IMR-90 (cell line): ENCODE results near the gene ABHD2.

Experiments
- BHLHE40 ChIP-seq: fragments of 150-350 bp; IDR thresholded peaks from 2 replicates; pipeline ENCODE4 v1.6.1; 2016; ENCODE audit warnings: mild to moderate bottlenecking, low read depth, low read length
- CEBPB ChIP-seq: IDR thresholded peaks from 2 replicates; pipeline ENCODE4 v1.6.1; 2012; ENCODE audit warnings: low read depth, low read length, improper control_type of control experiment
- FOS ChIP-seq: fragments of 150-350 bp; IDR thresholded peaks from 2 replicates; pipeline ENCODE4 v1.6.1; 2016; ENCODE audit warnings: low read depth, low read length
- POLR2A ChIP-seq: IDR thresholded peaks from 2 replicates; pipeline ENCODE4 v1.6.1; 2012; ENCODE audit warnings: mild to moderate bottlenecking, low read depth, low read length
- RAD21 ChIP-seq: IDR thresholded peaks from 2 replicates; pipeline ENCODE4 v1.6.1; 2012; ENCODE audit warnings: low read length, improper control_type of control experiment
- RCOR1 ChIP-seq: IDR thresholded peaks from 2 replicates; pipeline ENCODE4 v1.6.1; 2012; ENCODE audit warnings: mild to moderate bottlenecking, low read length, improper control_type of control experiment; ENCODE audit not compliant: insufficient replicate concordance
- TF ChIP-seq, protein P1 (sequence below): conservative IDR thresholded peaks from 2 replicates; pipeline ENCODE4 v1.5.1; 2012; ENCODE audit warnings: mild to moderate bottlenecking, low read depth, low read length, improper control_type of control experiment
- TF ChIP-seq, protein P2 (sequence below): fragments of 150-350 bp; IDR thresholded peaks from 2 replicates; pipeline ENCODE4 v1.6.1; 2017; ENCODE audit warnings: mild to moderate bottlenecking, antibody characterized with exemption, low read length, low read depth

DNA sequence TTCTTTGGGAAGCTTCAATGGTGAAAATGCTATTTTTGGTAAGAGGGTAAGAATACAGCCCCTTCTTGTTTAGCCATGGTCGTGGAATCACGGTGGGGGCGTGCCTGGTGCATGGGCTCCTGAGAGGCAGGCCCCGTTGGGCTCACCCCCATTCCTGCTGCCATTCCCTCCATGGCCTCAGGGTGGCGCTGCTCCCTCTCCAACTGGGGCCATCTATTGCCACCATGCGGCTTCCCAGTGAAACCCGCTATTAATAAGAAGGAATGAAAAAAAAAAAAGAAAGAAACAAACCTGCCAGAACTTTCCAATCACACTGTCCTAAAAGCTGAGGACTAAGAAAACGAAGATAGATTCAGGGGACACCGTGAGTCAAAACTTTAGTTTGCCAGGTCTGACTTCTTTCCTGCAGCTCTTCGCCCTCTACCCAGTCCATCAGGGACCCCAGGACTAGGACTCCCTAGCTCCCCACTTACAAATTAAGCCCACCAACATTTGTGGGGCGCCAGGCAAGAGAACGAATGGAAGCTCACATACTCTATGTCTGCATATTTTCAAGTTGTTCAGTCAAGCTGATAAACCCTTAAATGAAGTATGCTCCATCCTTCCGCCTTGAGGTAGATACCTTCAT is 30.6 kb upstream of the ABHD2 start:
- TF ChIP-seq, protein P1, sequence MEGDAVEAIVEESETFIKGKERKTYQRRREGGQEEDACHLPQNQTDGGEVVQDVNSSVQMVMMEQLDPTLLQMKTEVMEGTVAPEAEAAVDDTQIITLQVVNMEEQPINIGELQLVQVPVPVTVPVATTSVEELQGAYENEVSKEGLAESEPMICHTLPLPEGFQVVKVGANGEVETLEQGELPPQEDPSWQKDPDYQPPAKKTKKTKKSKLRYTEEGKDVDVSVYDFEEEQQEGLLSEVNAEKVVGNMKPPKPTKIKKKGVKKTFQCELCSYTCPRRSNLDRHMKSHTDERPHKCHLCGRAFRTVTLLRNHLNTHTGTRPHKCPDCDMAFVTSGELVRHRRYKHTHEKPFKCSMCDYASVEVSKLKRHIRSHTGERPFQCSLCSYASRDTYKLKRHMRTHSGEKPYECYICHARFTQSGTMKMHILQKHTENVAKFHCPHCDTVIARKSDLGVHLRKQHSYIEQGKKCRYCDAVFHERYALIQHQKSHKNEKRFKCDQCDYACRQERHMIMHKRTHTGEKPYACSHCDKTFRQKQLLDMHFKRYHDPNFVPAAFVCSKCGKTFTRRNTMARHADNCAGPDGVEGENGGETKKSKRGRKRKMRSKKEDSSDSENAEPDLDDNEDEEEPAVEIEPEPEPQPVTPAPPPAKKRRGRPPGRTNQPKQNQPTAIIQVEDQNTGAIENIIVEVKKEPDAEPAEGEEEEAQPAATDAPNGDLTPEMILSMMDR, result peak; percentile 100
- TF ChIP-seq POLR2A (peak; percentile 73), FOS (no peak), CEBPB (no peak), RAD21 (peak; percentile 100), RCOR1 (no peak), BHLHE40 (peak; percentile 34; the same call in 1 of the 2 replicates)
- TF ChIP-seq, protein P2, sequence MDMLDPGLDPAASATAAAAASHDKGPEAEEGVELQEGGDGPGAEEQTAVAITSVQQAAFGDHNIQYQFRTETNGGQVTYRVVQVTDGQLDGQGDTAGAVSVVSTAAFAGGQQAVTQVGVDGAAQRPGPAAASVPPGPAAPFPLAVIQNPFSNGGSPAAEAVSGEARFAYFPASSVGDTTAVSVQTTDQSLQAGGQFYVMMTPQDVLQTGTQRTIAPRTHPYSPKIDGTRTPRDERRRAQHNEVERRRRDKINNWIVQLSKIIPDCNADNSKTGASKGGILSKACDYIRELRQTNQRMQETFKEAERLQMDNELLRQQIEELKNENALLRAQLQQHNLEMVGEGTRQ, result no peak
